Esophagus squamous epithelium (tissue), 4 donors: Measurements from ENCODE around the gene SLCO4C1.

Experiments used
- CTCF ChIP-seq, 6 experiments: fragments of 450-650 bp in 4 of 6; fragments of 200-600 bp in 2 of 6; sonication (generic) in 2 of 6; IDR thresholded peaks; one replicate each; pipeline ENCODE4 v1.5.1; 2016 to 2019; ENCODE audit warnings: antibody characterized with exemption in 6 of 6, mild to moderate bottlenecking in 4 of 6, moderate library complexity in 4 of 6
- POLR2A ChIP-seq, 4 donors: fragments of 450-650 bp; IDR thresholded peaks; one replicate each; pipeline ENCODE4 v1.6.1; 2017; ENCODE audit warnings: antibody characterized with exemption in 4 of 4, mild to moderate bottlenecking in 4 of 4, moderate library complexity in 3 of 4

GRCh38 chr5:102222772-102223171 lies 73.3 kb downstream of the SLCO4C1 start:
- TF ChIP-seq CTCF (IDR thresholded peaks at IDR 0.05) (no peak), POLR2A (IDR thresholded peaks at IDR 0.05) (no peak)
